Suppressor macrophage (primary cell): ENCODE measurements around the gene TCOF1.

Experiments
- DNase-seq, 4 experiments: peaks; one replicate each; pipeline ENCODE4 v3.0.0-alpha.2; 2020 to 2022

Gene TCOF1

DNA sequence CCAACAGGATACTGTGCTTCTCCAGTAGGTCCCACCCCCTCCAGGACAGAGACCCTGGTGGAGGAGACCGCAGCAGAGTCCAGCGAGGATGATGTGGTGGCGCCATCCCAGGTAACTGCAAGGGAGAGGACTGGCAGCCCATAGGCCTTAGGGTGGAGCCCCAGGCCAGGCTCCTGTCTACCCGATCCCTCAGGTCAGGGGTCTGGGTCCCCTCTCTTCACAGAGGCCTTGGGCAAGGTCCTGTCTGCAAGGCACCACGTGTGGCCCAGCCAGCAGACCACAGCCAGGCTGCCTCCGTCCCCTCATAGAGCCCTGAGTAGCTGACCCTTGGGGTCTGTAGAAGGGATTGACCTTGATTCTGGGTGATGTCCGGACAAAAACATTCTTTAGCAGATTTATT is 35.2 kb downstream of the TCOF1 start:
- DNase-seq, result no peak

DNA sequence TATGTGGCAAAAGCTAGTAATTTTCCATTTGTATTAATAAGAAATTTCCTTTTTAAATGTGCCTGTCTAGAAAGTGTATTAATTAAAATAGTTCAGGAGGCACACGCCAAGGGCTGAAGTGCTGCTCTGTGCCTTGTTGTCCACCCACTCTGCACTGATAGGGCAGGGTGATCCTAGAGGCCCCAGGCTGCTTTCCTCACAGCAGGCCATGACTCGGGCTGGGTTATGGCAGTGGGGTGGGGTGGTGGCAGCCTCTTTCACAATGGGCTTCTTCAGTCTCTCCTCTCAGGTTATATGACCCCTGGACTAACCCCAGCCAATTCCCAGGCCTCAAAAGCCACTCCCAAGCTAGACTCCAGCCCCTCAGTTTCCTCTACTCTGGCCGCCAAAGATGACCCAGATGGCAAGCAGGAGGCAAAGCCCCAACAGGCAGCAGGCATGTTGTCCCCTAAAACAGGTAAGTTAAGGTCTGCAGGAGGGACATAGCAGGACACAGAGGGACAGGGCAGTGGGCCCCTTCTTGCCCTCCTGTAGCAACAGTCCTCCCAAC is 35.7 kb downstream of the TCOF1 start:
- no peak for DNase-seq

DNA sequence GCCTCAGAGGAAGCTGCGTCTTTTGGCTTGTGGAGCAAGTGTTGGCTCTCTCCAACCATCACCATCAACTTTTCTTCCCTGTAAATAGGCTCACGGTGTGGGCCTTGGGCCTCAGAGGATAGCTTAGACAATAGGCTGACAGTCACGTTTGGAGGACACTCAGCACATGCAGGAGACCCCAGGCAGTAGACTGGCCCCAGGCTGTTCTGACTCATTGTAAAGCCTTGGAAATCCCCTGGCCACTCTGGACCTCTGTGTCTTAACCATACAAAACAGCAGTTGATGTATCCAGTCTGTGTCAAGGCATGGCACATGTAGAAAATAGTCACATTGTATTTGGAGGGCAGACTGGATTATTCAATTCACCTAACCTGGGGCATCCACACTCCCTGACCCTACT is 36.6 kb downstream of the TCOF1 start:
- DNase-seq, result no peak

DNA sequence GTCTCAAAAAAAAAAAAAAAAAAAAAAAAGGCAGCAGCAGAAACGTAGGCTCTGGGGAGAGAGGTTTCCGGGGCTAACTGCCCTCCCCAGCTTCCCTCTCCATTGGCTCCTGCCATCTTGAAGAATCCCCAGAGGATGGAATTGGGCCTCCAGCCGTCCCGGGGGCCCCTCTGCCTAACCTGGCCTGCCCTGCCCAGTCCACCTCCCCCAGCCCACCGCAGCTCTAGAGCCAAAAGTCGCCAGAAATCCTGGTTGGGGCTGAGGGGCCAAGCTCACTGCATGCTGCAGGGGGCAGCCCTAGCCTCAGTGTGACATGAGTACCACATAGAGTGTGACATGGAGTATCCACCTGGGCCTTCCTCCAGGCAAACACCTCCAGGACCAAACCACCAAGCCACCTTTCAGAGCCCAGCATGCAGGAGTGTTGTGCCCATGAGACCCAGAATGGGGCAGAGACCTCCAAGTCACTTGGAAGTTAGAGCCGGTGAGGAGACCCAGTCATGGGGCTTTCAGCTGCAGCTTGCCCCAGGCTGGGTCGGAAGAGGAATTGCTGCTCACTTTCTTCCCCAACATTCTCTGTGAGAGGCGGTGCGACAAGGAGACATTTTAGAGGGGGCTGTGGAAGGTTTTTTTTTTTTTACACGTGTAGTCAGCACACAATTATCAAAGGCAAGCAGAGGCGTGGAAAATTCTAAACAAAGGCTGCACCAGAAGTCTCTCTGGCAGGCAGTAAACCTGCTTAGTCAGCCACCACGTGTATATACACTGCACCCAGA is 37.6 kb downstream of the TCOF1 start:
- no peak for DNase-seq

DNA sequence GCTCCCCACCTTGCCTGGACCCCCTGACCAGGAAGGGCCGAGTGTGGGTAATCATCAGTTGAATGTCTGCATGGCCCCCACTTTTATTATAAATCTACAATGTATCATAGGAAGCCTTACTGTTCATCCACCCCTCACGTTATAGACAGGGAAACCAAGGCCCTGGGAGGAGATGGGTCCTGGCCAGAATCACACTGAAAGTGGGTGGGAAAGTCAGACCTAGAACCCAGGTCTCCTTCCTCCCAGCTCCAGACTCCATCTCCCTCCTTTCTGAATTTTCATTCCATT is 38.1 kb downstream of the TCOF1 start:
- DNase-seq, result no peak

DNA sequence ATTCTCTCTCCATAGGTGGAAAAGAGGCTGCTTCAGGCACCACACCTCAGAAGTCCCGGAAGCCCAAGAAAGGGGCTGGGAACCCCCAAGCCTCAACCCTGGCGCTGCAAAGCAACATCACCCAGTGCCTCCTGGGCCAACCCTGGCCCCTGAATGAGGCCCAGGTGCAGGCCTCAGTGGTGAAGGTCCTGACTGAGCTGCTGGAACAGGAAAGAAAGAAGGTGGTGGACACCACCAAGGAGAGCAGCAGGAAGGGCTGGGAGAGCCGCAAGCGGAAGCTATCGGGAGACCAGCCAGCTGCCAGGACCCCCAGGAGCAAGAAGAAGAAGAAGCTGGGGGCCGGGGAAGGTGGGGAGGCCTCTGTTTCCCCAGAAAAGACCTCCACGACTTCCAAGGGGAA is 38.8 kb downstream of the TCOF1 start:
- no peak for DNase-seq

DNA sequence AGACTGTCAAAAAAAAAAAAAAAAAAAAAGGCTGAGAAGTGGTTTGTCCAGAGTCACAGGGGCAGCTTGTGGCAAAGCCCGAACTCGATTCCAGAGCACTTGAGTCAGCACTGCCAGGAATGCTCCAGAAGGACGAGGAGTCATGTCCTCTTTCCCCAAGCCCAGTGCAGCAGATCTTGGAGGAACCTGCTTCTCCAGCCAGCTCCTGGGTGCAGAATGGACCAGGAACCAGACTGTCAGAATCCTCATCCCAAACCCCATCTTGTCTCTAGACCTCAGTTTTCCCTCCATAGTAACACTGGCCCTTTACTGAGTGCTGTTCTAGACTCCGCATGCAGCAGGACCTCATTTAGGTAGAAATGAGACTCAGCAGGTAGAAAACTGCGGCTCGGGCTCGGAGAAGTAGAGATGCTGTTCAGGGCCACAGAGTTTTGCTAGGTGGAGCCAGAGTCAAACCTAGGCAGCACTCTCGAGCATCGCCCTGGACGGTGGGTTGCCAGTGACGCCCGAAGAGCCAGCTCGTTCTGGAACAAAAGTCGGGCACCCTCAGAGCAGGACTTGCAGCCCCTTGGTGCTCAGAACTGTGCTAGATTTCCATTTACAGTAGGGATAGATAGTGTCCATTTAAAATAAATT is 39.8 kb downstream of the TCOF1 start:
- no peak for DNase-seq

DNA sequence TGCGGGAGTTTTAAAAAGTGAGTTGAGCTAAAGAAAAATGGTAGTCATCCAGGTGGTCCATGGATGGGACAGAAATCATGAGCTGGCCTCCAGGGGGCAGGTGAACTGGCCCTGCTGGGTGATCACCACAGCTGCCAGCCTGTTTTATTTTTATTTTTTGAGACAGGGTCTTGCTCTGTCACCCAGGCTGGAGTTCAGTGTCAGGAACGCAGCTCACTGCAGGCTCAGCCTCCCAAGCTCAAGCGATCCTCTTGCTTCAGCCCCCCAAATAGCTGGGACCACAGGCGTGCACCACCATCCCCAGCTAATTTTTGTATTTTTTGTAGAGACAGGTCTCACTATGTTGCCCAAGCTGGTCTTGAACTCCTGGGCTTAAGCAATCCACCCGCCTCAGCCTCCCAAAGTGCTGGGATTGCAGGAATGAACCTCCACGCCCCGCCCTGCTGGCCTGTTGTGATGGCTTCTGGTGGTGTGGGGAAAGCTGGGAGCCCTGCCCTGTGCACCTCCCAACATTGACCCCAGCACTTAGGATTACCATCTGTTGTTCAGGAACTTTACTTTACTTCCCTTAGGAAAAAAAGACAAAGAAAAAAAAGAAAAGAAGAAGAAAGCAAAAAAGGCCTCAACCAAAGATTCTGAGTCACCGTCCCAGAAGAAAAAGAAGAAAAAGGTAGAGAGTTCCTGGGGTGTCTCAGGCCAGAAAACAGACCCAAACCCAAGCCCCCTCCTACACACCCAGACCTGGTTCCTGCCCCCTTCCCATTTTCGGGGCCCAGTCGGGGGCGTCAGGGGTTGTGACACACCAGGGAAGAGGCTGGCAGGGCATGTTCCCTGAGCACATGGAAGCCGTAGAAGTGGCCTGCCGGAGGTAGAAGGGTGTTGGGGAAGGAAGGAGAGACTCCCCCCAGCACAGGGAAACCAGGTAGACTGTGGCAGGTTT is 40.6 kb downstream of the TCOF1 start:
- DNase-seq, result no peak

DNA sequence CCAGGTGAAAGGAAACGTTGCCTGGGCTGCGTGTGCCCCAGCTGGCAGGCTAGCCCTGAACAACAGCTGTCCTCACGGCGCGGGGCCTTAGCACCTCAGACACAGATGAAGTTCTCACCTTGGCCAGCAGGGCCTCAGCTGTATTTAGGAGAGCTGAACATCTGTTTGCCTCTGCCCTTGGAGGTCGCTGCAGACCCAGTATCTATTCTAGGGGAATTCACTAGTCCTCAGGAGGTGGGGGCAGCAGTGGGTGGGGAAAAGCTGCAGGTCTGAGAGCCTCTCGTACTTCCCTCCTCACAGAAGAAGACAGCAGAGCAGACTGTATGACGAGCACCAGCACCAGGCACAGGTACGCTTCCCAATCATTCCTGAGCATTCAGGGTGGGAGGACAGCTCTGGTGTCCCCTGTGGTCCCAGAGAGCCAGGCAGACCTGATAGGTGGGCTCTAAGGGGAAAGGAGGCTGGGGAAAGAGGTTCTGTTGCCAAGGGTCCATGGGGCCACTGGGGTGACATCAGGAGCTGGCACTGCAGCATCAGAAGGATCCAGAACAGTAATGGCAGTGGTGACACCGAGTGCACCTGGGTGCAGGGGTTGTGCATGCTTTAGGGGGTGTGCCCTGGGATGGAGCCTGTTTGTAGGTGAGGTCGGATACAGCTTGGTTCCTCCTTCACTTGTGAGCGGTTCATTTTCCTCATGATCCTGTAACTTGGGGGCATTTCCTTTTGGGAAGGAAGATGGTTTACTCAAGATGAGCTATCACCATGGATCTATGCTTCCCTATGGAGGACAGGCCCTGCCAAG is 41.4 kb downstream of the TCOF1 start:
- peak in 3 of 4 experiments; percentile 29 to 41 (median 36) for DNase-seq

DNA sequence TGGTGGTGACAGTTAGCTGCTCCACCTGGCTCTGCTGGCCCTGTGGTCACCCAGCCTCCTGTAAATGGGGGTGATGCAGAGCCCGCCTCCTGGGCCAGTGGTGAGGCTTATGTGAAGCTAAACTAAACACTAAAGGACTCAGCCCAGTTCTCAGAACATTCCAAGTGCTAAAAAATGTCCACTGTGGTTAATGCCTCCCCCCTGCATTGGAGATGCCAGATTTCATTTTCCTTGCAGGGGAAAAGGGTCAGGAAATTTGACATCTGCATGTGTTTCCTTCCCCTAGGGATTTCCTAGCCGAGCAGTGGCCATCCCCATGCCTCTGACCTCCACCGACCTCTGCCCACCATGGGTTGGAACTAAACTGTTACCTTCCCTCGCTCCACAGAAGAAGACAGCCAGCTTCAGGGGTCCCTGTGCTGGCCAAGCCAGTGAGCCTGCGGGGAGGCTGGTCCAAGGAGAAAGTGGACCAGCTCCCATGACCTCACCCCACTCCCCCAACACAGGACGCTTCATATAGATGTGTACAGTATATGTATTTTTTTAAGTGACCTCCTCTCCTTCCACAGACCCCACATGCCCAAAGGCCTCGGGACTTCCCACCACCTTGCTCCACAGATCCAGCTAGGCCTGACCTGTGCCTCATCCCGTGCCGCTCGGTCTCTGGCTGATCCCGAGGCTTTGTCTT is 42.2 kb downstream of the TCOF1 start:
- no peak for DNase-seq

DNA sequence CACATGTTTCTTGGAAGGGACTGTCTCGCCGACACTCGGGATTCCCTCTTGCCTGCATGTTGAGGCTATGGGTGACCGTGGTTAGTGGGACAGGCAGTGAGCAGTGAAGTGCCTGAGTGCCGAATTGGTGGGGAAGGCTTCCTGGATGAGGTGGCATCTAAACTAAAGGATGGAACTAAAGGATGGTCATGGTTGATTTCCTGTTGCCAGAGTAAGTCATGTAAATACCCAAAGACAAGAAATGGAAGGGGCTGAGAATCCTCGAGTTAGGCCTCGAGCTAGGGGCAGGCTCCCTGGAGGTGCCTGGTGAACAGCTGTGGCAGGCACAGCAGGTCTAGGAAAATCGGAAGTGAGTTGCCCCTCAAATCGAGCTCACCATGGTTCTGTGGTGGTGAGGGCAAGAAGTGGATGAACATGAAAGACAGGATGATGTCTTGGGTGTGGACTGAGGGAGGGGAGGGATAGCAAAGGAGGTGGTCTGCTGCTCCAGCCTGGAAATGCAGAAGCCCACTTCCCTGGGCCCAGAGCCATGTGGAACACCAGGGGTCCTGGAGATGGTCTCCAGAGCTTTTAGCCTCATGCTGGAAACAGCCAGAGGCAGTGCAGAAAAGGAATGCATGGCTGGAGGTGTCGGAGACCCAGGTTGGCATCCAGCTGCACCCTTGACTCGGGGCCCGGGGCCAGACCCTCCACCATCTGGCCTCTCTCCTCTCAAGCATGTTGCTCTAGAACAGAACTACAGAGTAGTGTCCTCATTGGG is 43.0 kb downstream of the TCOF1 start:
- no peak for DNase-seq

DNA sequence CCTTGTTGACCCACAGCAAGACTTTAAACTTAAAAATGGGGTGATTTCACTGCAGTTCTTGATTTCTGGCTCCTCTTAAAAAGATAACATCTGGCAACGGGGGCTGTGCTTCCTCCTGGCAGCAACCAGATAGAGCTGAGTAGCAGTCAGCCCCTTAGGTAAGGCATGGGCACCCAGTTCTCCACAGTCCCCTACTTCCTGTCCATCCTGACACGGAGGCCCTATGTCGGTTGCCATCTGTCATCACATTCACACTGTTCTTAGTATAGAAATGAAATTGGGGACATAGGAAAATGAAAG is 43.5 kb downstream of the TCOF1 start:
- no peak for DNase-seq

DNA sequence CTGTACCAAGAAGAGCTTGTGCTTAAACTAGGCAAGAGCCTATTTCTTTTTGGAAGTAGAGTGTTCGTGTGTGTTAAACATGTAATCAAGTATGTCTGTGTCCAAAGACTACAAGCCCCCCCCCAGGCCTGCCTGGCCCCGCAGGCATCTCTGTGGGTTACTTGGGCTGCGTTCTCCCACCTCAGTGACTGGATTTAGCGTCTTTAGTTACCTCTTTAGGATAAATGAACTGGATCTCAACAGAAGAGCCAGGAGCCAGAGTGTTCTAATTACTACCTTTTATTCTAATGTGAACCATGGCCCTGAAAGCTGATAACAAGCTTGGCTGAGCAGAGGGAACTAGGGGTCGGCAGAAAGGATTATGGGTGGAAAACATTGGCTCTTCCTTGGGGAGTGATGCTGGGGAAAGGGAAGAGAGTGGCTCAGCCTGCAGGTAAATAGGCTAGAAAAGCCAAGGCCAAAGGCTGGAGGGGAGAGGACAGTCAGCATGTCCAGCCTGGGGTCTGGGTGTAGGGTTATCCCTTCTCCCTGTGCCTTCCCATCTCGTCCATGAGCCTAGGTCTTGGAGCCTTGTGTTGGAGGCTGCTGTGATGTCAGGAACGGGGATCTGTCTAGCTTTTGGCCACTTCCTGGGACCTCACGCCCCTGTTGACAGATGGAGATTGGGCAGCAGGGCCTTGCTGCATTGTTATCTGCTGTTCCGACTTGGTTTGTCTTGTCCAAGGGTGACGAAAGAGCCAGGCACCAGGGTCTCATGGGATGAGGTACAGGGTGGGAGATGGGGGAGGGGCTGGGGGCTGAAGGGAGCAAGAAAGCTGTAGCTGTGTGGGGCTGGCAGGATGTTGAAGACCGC is 44.1 kb downstream of the TCOF1 start:
- no peak for DNase-seq

DNA sequence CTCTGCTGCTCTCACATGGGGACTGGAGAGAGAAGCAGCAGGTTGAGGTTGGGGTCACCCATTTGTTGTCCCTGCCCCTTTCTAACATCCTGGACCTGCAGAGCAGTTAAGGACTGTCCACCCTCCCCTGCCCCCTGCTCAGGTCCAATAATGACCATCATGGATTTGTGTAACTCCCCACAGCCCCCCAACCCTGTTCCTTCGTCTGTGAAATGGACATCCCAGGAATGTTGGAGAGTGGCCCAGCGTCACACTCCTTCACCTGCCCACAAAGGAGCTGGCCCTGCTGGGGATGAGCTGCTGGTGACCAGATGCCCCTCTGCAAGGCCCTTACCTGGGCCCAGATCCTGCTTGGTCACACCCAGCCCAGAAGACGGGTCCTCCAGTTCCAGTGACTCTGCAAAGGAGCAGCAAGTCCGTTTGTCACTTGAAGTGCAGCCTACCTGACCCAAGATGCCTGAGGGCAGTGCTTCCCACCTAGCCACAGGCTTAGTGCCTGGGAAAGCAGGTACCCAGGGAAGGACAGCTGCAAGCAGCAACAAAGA is 44.8 kb downstream of the TCOF1 start:
- DNase-seq, result no peak

DNA sequence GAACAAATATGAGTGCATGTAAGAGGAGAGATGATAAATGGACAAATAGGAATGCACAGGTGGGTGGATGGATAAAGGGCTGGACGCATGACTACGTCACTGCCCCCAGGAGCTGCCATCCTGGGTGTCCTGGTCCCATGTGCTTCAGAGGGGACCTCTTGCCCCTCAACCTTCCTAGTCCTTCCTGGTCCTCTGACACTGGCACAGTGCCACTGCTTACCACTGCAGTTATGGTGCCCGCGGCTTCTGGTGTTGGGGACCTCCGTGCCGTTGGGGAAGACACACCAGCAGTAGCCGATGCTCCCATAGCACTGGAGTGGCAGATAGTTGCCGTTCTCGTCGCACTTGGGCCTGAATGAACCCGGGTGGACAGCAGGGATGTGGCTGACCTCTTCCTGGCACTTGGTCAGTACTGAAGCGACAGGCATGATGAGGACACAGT is 45.4 kb downstream of the TCOF1 start:
- no peak for DNase-seq

DNA sequence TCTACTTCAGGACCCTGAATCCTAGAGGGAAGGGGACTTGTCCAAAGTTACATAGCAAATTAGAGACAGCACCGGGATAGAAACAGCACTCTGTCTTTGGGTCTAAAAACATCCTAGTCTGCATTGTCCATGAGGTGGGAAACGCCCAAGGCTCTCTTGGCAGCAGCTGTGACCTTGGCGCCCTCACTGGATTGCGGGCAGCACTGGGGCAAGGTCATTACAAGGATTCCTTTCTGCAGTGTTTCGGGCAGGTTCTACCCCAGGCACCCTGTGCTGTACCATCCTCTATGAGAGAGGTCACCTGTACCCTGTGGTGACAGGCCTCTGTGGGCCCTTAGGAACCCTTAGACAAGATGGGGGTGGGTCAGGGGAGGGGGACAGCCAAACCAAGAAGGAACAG is 46.6 kb downstream of the TCOF1 start:
- no peak for DNase-seq

DNA sequence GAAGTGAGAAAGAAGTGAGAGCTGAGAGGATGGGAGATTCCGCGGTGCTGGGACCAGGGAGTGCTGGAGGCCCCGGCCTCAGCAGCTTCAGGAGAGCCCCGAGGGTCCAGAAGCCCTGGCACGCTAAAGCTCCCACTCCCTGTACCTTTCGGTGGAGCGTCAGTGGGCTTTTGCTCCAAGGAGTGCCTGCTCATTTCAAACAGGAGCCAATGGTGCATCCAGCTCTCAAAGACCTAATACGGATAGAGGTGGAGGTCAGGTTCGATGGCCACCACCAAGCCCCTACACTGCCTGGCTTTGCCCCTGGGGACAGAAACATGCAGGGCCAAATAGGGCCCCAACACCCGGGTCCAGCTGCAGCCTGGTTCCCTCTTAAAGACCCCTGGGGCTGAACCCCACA is 47.0 kb downstream of the TCOF1 start:
- DNase-seq, result no peak

DNA sequence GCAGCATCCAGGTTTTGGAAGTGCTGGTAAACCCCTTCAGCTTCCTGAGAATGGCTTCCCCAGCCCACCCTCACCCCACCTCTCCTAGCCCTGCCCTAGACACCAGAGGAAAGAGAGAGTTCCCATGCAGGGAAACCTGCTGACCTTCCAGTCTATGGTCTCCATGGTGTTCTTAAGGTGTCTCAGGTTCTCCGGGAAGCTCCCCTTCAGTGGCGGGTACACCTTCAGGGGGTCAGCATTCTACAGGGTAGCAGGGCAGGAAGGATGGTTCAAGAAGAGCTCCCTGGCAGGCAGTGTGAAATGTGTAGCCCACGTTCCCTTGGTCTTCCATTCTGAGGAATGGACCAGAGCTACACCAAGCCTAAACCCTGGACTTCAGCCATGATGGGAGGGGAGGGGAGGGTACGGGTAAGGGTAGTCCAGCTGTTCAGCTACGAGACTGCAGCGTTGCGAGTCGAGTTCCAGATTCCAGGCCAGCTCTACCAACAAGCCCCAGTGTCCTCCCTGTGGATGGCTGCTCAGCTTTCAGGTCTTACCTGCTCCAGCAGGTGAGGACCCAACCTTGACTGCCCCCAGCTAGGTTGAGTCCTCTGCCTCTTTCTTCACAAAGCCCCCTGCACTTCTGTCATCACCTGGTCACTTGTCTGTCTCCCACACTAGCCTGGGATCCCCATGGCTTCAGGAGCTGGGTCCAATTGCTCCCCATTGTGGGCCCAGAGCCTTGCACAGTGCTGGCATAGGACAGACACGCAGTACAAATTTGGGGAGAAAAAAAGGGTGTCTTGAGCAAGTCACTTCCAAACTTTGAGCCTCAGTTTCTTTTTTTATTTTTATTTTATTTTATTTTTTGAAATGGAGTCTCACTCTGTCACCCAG is 47.7 kb downstream of the TCOF1 start:
- no peak for DNase-seq
